D721Med (cell line): ENCODE results near the gene NAP1L4.

Source experiments
- DNase-seq: peaks from one replicate; pipeline ENCODE4 v3.0.0; 2011; ENCODE audit warnings: low spot score; ENCODE audit not compliant: insufficient read length
- FAIRE-seq: peaks from 2 replicates; lab custom pipeline; 2011; peaks lifted over from hg19 to GRCh38; lab: Jason Lieb, UNC
- TF ChIP-seq, protein P1 (sequence below): IDR thresholded peaks from 2 replicates; pipeline ENCODE4 v1.5.1; 2012; ENCODE audit warnings: mild to moderate bottlenecking, control low read depth; ENCODE audit not compliant: insufficient read depth; ENCODE audit errors: missing control alignments

Gene NAP1L4

DNA sequence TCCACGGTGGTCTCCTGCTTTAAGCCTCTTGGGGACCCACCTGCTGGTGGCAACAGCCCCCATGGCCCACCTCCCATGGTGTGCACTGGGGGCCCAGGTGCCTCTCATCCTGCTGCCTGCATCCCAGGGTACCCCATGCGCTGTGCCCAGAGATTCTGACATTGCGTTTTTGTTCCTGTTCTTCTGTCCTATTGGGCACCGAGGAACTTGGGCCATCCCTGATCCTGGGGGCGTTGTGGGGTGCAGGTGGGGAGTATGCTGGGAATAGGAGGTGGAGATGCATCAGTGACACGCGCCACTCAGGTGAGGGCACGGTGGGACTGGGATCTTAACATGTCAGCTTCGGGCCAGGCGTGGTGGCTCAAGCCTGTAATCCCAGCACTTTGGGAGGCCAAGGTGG, 12.4 kb upstream of the NAP1L4 start:
- FAIRE-seq (no peak), DNase-seq (no peak)
- TF ChIP-seq, protein P1, sequence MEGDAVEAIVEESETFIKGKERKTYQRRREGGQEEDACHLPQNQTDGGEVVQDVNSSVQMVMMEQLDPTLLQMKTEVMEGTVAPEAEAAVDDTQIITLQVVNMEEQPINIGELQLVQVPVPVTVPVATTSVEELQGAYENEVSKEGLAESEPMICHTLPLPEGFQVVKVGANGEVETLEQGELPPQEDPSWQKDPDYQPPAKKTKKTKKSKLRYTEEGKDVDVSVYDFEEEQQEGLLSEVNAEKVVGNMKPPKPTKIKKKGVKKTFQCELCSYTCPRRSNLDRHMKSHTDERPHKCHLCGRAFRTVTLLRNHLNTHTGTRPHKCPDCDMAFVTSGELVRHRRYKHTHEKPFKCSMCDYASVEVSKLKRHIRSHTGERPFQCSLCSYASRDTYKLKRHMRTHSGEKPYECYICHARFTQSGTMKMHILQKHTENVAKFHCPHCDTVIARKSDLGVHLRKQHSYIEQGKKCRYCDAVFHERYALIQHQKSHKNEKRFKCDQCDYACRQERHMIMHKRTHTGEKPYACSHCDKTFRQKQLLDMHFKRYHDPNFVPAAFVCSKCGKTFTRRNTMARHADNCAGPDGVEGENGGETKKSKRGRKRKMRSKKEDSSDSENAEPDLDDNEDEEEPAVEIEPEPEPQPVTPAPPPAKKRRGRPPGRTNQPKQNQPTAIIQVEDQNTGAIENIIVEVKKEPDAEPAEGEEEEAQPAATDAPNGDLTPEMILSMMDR, result no peak

DNA sequence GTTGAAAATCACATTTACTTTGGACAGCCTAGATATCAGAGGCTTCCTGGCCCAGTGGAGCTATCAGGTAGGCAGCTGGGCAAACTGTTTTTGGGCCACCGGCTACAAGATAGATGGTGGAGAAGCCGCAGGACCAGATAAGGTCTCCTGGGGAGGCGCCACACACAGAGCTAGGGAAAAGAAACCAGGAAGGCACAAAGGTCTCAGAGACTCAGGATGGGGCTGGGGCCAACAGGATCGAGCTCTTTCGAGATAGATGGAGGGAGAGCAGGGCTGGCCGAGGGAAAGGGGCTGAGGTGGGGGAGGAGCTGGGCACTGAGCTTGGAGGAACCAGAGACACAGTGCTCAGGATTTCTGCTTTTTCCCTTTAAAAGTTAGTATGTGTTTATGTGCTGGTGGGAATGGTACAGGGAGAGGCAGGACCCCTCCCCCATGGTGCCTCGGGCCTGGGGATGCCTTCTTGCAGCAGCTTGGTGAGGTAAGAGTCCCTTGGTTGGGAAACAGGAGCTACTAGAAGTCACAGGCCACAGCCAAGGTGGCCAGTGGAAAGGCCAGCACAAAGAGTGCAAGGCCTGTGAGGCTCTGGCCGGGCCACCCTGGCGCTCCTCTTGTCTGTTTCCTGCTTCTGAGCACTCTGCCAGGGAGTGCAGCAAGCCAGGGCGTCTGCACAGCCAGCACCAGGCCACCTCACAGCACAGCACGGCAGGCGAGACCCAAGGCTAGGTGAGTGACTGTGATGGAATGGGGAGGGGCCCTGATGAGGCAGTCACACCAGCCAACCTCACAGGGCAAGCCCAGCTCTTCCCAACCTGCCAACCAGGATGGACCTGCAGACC, 11.5 kb upstream of the NAP1L4 start:
- TF ChIP-seq, protein P1, result no peak
- FAIRE-seq (no peak), DNase-seq (no peak)

DNA sequence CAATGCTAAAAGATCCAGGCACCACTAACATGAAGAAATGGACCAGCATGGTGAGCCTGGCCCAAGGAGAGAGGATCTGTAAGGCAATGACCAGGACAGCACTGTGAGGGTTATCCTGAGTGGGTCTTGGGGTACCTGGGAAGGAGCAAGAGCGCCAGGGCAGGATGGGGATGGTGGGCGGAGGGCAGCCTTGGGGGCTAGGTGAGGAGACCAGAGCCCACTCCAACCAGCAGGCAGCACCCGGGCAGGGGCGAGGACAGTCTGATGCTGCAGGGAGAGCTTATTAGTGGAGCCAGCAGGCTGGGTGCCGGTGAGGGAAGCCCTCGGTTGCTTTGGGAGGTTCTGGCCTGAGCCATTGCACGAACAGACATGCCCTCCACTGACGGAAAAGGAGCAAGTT, 10.7 kb upstream of the NAP1L4 start:
- no peak for FAIRE-seq
- TF ChIP-seq, protein P1, result no peak

DNA sequence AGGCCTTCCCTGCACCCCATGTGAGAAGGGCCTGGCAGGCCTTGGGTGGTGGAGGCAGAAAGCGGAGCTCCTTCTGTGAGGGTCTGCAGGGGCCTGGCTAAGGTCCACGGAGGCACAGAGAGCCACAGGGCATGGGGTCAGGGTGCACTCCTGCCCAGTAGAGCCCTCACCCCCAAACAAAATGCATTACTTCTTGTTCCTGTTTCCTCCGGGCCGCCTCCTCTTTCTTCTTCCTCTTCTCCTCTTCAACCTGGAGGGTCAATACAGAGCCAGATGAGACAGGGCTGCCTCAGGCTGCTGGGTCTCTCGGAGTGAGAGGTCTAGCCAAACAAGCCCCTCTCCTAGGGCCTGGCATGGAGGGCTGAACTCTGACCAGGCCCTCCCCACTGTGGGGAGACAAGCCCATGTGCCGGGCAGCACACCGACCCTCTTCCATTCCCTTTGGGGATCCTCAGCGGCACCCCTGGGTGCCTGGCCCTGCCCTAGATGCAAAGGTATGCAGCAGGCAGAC, 10.3 kb upstream of the NAP1L4 start:
- TF ChIP-seq, protein P1, result no peak
- DNase-seq, result no peak
- FAIRE-seq, result no peak

More for the DNA sequence above, 10.7 kb upstream of the NAP1L4 start:
- no peak for DNase-seq

DNA sequence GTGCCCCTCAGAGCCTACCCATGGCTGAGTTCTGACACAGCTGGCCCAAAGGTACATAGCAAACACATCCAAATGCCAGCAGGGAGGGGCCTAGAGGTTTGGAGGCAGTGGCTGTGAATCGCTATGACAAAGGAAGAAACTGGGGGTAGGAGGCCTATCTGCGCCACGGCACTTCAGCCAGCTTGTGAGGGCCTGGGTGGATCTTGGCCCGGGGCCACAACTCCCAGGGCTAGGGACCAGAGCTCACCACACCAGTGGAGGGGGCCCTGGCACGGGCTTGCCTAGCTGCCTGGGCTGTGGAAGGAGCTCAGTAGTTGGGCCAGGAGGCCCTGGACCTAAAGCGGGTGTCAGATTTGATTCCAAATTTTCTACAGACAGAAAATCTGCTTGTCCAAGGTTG, 9.4 kb upstream of the NAP1L4 start:
- TF ChIP-seq, protein P1, result no peak
- DNase-seq (no peak), FAIRE-seq (no peak)

DNA sequence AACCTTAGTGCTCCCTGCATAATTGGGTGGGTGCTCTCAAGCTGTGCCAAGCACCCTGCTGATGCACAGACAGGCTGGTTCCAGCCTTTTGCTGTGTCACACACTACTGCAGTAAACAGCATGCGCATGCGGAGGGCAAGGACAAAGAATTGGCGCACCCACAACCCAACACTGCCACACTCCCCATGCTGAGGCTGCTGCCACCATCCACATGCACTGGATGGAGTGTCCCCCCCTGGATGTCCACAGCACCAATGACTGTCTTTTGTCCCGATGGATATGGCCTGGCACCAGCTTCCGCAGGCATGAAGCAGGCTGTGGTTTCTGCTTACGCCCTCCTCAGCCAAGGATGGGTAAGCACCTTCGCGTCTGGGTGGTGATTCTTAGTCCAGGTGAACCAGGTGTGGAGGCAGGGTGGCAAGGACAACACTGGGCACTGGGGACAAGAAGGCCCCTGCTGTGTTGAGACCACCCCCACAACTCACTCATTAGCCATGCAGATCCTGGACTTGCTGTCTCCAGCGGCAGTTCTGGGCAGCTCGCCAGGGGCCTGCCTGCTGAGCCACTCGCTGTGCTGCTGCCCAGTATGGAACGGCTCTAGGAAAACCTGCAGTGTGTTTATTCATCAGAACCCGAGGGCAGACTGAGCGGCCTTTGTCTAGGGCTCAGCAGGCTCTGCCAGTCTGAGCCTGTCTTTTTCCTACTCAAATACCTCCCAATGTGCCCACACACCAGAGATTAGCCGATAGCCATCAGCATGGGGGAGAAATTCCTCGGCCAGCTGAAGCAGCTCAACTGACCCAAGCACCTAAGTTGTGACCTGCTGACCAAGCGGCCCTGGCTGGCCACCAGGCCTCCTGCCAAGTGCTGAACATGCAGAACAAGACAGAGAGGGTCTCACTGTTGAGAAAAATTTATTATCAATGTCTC, 8.2 kb upstream of the NAP1L4 start:
- TF ChIP-seq, protein P1, result no peak
- no peak for FAIRE-seq
- DNase-seq, result no peak
